Endothelial cell of umbilical vein (primary cell): Measurements from ENCODE around the gene FBN3. TPM values are rescaled to one million over a fixed set of nuclear protein-coding genes. Genes with fewer than 3 reads are reported as not detected.

Experiments used
- BruUV-seq: library from RNA; stranded (reverse); fragments of 400-500 nt; replicated peaks from 2 replicates; lab custom pipeline; 2021; lab: Mats Ljungman, UMichigan
- CTCF ChIA-PET: fragments of 300-600, 350-600 bp; sonication (Branson Sonifier 250); formaldehyde crosslinking; loops from one replicate; lab custom pipeline; 2021; ENCODE audit warnings: antibody characterized with exemption, inconsistent platforms; lab: Charles Lee
- POLR2A ChIA-PET: fragments of 300-600, 350-600 bp; sonication (Branson Sonifier 250); formaldehyde crosslinking; loops from one replicate; lab custom pipeline; 2021; ENCODE audit warnings: antibody characterized with exemption, inconsistent platforms; lab: Charles Lee
- DNase-seq: peaks from one replicate; pipeline ENCODE4 v3.0.0-alpha.2; 2011; ENCODE audit warnings: low read depth, low spot score
- FAIRE-seq: peaks from 2 replicates; lab custom pipeline; 2011; peaks lifted over from hg19 to GRCh38; lab: Jason Lieb, UNC
- H2AFZ ChIP-seq: 2 replicates; pipeline ENCODE4 v1.6.0; 2012; ENCODE audit warnings: low read depth, low read length, control low read depth, inconsistent platforms
- H3K27ac ChIP-seq: 2 replicates; pipeline ENCODE4 v1.5.1; 2011; ENCODE audit warnings: low read depth, mild to moderate bottlenecking, control low read depth, low read length, moderate library complexity; ENCODE audit not compliant: insufficient read depth
- H3K27me3 ChIP-seq, 2 experiments: 2 replicates each; pipeline versions ENCODE4 v1.6.0 to v1.6.1; 2011; ENCODE audit warnings: low read length in 2 of 2, mixed read lengths in 1 of 2; ENCODE audit not compliant: control insufficient read depth in 2 of 2, insufficient read depth in 2 of 2
- H3K36me3 ChIP-seq, 2 experiments: 2 replicates in 1 of 2; 3 replicates in 1 of 2; pipeline ENCODE4 v1.5.1; 2011; ENCODE audit warnings: low read length in 2 of 2, mild to moderate bottlenecking in 1 of 2, moderate library complexity in 1 of 2; ENCODE audit not compliant: control insufficient read depth in 2 of 2, insufficient read depth in 2 of 2; ENCODE audit errors: extremely low read depth in 1 of 2
- H3K4me1 ChIP-seq: 3 replicates; pipeline ENCODE4 v1.5.1; 2011; ENCODE audit warnings: mild to moderate bottlenecking, low read length; ENCODE audit not compliant: control insufficient read depth, insufficient read depth; ENCODE audit errors: extremely low read depth
- H3K4me2 ChIP-seq: 2 replicates; pipeline ENCODE4 v1.6.1; 2011; ENCODE audit warnings: low read length, control low read depth, mixed read lengths; ENCODE audit not compliant: insufficient read depth
- H3K4me3 ChIP-seq, 3 experiments: fragments of 200-600 bp in 1 of 3; sonication (generic), shearing (Covaris generic) in 1 of 3; replicated peaks in 1 of 3; 2 replicates each; pipeline ENCODE4 v1.5.1; 2011 to 2016; ENCODE audit warnings: control low read depth in 3 of 3, low read length in 3 of 3, mild to moderate bottlenecking in 2 of 3, inconsistent platforms in 1 of 3, low read depth in 1 of 3, moderate library complexity in 1 of 3; ENCODE audit not compliant: insufficient read depth in 1 of 3
- H3K79me2 ChIP-seq: 2 replicates; pipeline ENCODE4 v1.6.0; 2012; ENCODE audit warnings: low read length, inconsistent platforms; ENCODE audit not compliant: control insufficient read depth, insufficient read depth
- H3K9ac ChIP-seq: replicated peaks from 2 replicates; pipeline ENCODE3; 2011; ENCODE audit warnings: low read length, control low read depth; ENCODE audit not compliant: insufficient read depth; ENCODE audit errors: extremely low read depth
- H3K9me1 ChIP-seq: replicated peaks from 3 replicates; pipeline ENCODE4 v1.6.0; 2011; ENCODE audit warnings: mild to moderate bottlenecking, low read length; ENCODE audit not compliant: control insufficient read depth, insufficient read depth; ENCODE audit errors: extremely low read depth
- H3K9me3 ChIP-seq: replicated peaks from 2 replicates; pipeline ENCODE4 v1.5.1; 2012; ENCODE audit warnings: low read length, inconsistent platforms; ENCODE audit not compliant: control insufficient read depth, insufficient read depth
- H4K20me1 ChIP-seq: replicated peaks from 2 replicates; pipeline ENCODE3; 2011; ENCODE audit warnings: mild to moderate bottlenecking, low read length; ENCODE audit not compliant: control insufficient read depth, insufficient read depth; ENCODE audit errors: extremely low read depth
- EZH2 ChIP-seq: IDR thresholded peaks from 2 replicates; pipeline ENCODE4 v1.6.1; 2012; ENCODE audit warnings: borderline replicate concordance, low read depth, mild to moderate bottlenecking, moderate library complexity, low read length, inconsistent platforms; ENCODE audit not compliant: severe bottlenecking
- FOS ChIP-seq: IDR thresholded peaks from 2 replicates; pipeline ENCODE4 v1.6.1; 2011; ENCODE audit warnings: mild to moderate bottlenecking, low read length, moderate library complexity, borderline replicate concordance; ENCODE audit not compliant: insufficient read depth
- GATA2 ChIP-seq: IDR thresholded peaks from 2 replicates; pipeline ENCODE4 v1.7.0; 2011; ENCODE audit warnings: low read depth, mild to moderate bottlenecking, moderate library complexity, mixed read lengths, low read length; ENCODE audit not compliant: insufficient read length, insufficient read depth
- MYC ChIP-seq: IDR thresholded peaks from one replicate; pipeline ENCODE4 v1.6.1; 2011; ENCODE audit warnings: mild to moderate bottlenecking, low read depth, low read length
- dilution Hi-C: fragments of 300-500 bp; cut with MboI; formaldehyde crosslinking; loops from one replicate; pipeline ENCODE4 v1.15.0; 2019; ENCODE audit warnings: low sequenced_read_pairs; ENCODE audit not compliant: extremely low pct_ligation_motif_present
- intact Hi-C: fragments of 100-400 bp; cut with micrococcal nuclease; formaldehyde crosslinking; loops from one replicate; pipeline ENCODE4 v1.10.0; 2022
- polyA plus RNA-seq, 4 experiments: library from polyadenylated mRNA; depleted of rRNA in 3 of 4; stranded (reverse) in 3 of 4; unstranded in 1 of 4; fragments of >200 nt; gene quantifications; 2 replicates each; pipeline versions ENCODE4 v1.2.1 to v1.2.3, GENCODE V29; 2011 to 2012; ENCODE audit warnings: missing spikeins in 1 of 4
- total RNA-seq: library from RNA; stranded (reverse); gene quantifications from 2 replicates; pipeline ENCODE4 v1.2.3, GENCODE V29; 2021
- TF ChIP-seq, protein P1 (sequence below): IDR thresholded peaks from 2 replicates; pipeline ENCODE4 v1.6.1; 2011; ENCODE audit not compliant: insufficient read depth, insufficient read length
- TF ChIP-seq, protein P2 (sequence below), 2 donors: IDR thresholded peaks; 1 replicate in 1 of 2; 2 replicates in 1 of 2; pipeline ENCODE4 v1.5.1; 2011; ENCODE audit warnings: low read length in 2 of 2, mild to moderate bottlenecking in 2 of 2, moderate library complexity in 2 of 2, control low read depth in 1 of 2, inconsistent platforms in 1 of 2, low read depth in 1 of 2; ENCODE audit not compliant: insufficient read depth in 1 of 2; ENCODE audit errors: extremely low read depth in 1 of 2

The FBN3 gene
- total and polyA plus RNA-seq, 2 donors (not counting 3 experiments of a cell fraction or from before 2014, with no cell fraction given) = not detected

DNA sequence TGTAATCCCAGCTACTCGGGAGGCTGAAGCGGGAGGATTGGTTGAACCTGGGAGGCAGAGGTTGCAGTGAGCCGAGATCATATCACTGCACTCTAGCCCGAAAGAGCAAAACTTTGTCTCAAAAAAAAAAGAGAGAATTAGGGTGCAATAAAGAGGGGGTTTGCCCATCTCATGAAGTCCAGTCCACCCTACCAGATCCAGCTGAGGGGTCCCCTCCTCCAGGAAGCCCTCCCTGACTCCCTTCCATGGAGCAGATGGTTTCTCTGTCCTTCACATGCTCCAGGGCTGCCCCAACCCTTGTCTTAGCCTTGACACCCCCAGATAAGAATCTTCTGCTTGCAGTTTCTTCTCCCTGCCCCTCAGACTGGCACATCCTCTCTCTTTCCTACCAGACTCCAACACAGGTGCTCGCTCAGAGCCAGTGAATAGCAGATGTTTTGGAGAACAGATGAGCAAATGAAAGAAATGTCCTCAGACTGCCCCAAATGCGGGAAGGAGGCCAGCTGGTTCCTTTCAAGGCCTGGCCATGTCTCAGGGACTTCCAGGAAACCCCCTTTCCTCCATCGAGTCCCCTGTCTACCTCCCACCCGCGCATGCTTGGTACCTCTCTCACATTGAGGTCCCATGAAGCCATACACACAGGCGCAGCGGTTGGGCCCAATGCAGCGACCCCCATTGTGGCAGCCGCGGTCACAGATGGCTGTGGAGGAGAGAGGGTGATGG lies 5.0 kb downstream of the FBN3 start:
- no peak overlapping the region for H3K9ac ChIP-seq
- no peak overlapping the region for H2AFZ ChIP-seq
- H3K79me2 ChIP-seq = no peaks in the 10 kb centered on the region
- no TSS peak for BruUV-seq
- ChIA-PET POLR2A (no interaction called here), CTCF (no interaction called here)
- H3K4me1 ChIP-seq = no peaks in the 10 kb centered on the region
- H3K4me3 ChIP-seq = no peak overlapping the region
- intact Hi-C loops = no loop called here
- FAIRE-seq (no peak), DNase-seq (no peak)
- H3K36me3 ChIP-seq = no peaks in the 10 kb centered on the region
- H4K20me1 ChIP-seq = no peaks in the 10 kb centered on the region
- H3K4me2 ChIP-seq = no peak overlapping the region
- TF ChIP-seq, protein P1, sequence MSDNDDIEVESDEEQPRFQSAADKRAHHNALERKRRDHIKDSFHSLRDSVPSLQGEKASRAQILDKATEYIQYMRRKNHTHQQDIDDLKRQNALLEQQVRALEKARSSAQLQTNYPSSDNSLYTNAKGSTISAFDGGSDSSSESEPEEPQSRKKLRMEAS = no peak
- TF ChIP-seq GATA2 (no peak), FOS (no peak), MYC (no peak), EZH2 (no peak)
- H3K9me1 ChIP-seq = no peaks in the 10 kb centered on the region
- dilution Hi-C loops = no loop called here
- H3K9me3 ChIP-seq = no peaks in the 10 kb centered on the region
- peaks cover 13 to 15% of the 10 kb centered on the region in 2 experiments for H3K27me3 ChIP-seq
- H3K27ac ChIP-seq = no peak overlapping the region

DNA sequence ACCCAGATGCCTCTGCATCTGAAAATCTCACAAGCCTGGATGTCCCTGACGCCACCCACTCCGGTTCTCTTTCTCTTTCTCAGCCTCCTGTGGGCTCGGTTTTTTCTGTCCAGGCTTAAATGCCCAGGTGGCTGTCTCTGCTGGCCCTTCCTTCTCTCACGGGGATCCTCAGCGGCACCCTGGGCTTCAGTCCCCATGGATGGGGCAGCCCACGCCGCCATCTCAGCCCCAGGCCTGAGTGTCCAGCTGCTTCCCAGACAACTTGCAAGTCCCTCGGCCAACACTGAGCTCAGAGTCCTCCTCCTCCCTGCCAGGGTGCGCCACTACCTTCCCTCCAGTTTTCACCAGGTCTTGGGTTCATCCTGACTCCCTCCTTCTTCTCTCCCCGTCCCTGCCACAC lies 6.4 kb downstream of the FBN3 start:
- FAIRE-seq (no peak), DNase-seq (no peak)
- no peaks in the 10 kb centered on the region for H3K36me3 ChIP-seq
- no peak overlapping the region for H3K27ac ChIP-seq
- no peaks in the 10 kb centered on the region for H4K20me1 ChIP-seq
- no peak overlapping the region for H2AFZ ChIP-seq
- no peaks in the 10 kb centered on the region for H3K4me1 ChIP-seq
- TF ChIP-seq, protein P2, sequence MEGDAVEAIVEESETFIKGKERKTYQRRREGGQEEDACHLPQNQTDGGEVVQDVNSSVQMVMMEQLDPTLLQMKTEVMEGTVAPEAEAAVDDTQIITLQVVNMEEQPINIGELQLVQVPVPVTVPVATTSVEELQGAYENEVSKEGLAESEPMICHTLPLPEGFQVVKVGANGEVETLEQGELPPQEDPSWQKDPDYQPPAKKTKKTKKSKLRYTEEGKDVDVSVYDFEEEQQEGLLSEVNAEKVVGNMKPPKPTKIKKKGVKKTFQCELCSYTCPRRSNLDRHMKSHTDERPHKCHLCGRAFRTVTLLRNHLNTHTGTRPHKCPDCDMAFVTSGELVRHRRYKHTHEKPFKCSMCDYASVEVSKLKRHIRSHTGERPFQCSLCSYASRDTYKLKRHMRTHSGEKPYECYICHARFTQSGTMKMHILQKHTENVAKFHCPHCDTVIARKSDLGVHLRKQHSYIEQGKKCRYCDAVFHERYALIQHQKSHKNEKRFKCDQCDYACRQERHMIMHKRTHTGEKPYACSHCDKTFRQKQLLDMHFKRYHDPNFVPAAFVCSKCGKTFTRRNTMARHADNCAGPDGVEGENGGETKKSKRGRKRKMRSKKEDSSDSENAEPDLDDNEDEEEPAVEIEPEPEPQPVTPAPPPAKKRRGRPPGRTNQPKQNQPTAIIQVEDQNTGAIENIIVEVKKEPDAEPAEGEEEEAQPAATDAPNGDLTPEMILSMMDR (IDR thresholded peaks at IDR 0.05; ENCODE audit: extremely low read depth in 1 of 2, insufficient read depth in 1 of 2, low read depth in 1 of 2, low read length in 2 of 2) = no peak
- TF ChIP-seq GATA2 = no peak
- H3K27me3 ChIP-seq = peaks cover 3 to 6% of the 10 kb centered on the region in 2 experiments
- no peak overlapping the region for H3K4me3 ChIP-seq
- no peaks in the 10 kb centered on the region for H3K79me2 ChIP-seq
- no peak overlapping the region for H3K9ac ChIP-seq
- POLR2A ChIA-PET = no interaction called here
- H3K9me1 ChIP-seq = no peaks in the 10 kb centered on the region
- dilution Hi-C loops (no loop called here), intact Hi-C loops (no loop called here)
- CTCF ChIA-PET = interaction anchor here (1.8 kb wide), 1 partner anchor 16 kb away, joined by 5 read pairs; no protein-coding TSS in a partner anchor
- H3K4me2 ChIP-seq = no peak overlapping the region
- H3K9me3 ChIP-seq = no peaks in the 10 kb centered on the region
- BruUV-seq = no TSS peak
